Neural cell (in vitro differentiated cells): ENCODE measurements around the gene TMEM94. TPM values are rescaled to one million over a fixed set of nuclear protein-coding genes. Genes with fewer than 3 reads are reported as not detected.

ENCODE experiments used
- H2AFZ ChIP-seq: fragments of 200-600, 300-800 bp; sonication (generic), shearing (Covaris generic); 2 replicates; pipeline ENCODE4 v1.6.0; 2014; ENCODE audit warnings: low read depth, mild to moderate bottlenecking, antibody characterized with exemption, low read length, moderate library complexity
- H3F3A ChIP-seq: fragments of 200-600 bp; shearing (Covaris generic); 2 replicates; pipeline ENCODE4 v1.6.1; 2016; ENCODE audit warnings: mild to moderate bottlenecking, moderate library complexity, mixed read lengths, antibody characterized with exemption, low read length; ENCODE audit not compliant: insufficient read depth, poor library complexity, severe bottlenecking
- H3K27ac ChIP-seq: fragments of 200-600, 300-800 bp; sonication (generic), shearing (Covaris generic); 2 replicates; pipeline ENCODE4 v1.5.1; 2014; ENCODE audit warnings: mild to moderate bottlenecking, low read length, moderate library complexity
- H3K27me3 ChIP-seq: fragments of 300-800, 200-600 bp; sonication (generic), shearing (Covaris generic); 2 replicates; pipeline ENCODE4 v1.6.0; 2014; ENCODE audit warnings: mild to moderate bottlenecking, low read depth, low read length, moderate library complexity; ENCODE audit not compliant: insufficient read depth
- H3K36me3 ChIP-seq: fragments of 300-800, 200-600 bp; sonication (generic), shearing (Covaris generic); 2 replicates; pipeline ENCODE4 v1.5.1; 2014; ENCODE audit warnings: mild to moderate bottlenecking, antibody characterized with exemption, low read length, moderate library complexity; ENCODE audit not compliant: insufficient read depth
- H3K4me2 ChIP-seq: fragments of 300-800, 200-600 bp; sonication (generic), shearing (Covaris generic); 2 replicates; pipeline ENCODE4 v1.6.0; 2014; ENCODE audit warnings: mild to moderate bottlenecking, low read length
- H3K4me3 ChIP-seq: fragments of 300-800, 200-600 bp; sonication (generic), shearing (Covaris generic); 2 replicates; pipeline ENCODE4 v1.5.1; 2014; ENCODE audit warnings: mild to moderate bottlenecking, low read length, moderate library complexity
- H3K79me2 ChIP-seq: fragments of 200-600 bp; shearing (Covaris generic); replicated peaks from 2 replicates; pipeline ENCODE4 v1.6.0; 2014; ENCODE audit warnings: mild to moderate bottlenecking, low read length, moderate library complexity; ENCODE audit not compliant: insufficient read depth
- H3K9ac ChIP-seq: fragments of 300-800, 200-600 bp; sonication (generic), shearing (Covaris generic); 2 replicates; pipeline ENCODE4 v1.6.1; 2016; ENCODE audit warnings: mild to moderate bottlenecking, low read length, mixed read lengths
- H3K9me2 ChIP-seq: fragments of 200-600 bp; shearing (Covaris generic); 2 replicates; pipeline ENCODE4 v1.6.1; 2016; ENCODE audit warnings: mild to moderate bottlenecking, low read length, mixed read lengths; ENCODE audit not compliant: insufficient read depth
- H3K9me3 ChIP-seq: fragments of 200-600, 300-800 bp; sonication (generic), shearing (Covaris generic); 2 replicates; pipeline ENCODE4 v1.6.1; 2016; ENCODE audit warnings: mild to moderate bottlenecking, mixed run types, low read length, moderate library complexity, mixed read lengths
- H4K20me1 ChIP-seq: fragments of 200-600 bp; shearing (Covaris generic); 2 replicates; pipeline ENCODE4 v1.6.1; 2016; ENCODE audit warnings: mild to moderate bottlenecking, mixed run types; ENCODE audit not compliant: insufficient read depth
- CTCF ChIP-seq: fragments of 450-650 bp; IDR thresholded peaks from 2 replicates; pipeline ENCODE4 v1.5.1; 2014; ENCODE audit warnings: antibody characterized with exemption, mild to moderate bottlenecking, moderate library complexity; ENCODE audit not compliant: poor library complexity, severe bottlenecking
- EP300 ChIP-seq: fragments of 450-650 bp; conservative IDR thresholded peaks from 2 replicates; pipeline ENCODE4 v1.6.1; 2014; ENCODE audit warnings: antibody characterized with exemption, mild to moderate bottlenecking, moderate library complexity; ENCODE audit not compliant: poor library complexity, severe bottlenecking
- EZH2 ChIP-seq: fragments of 200-600, 300-800 bp; shearing (Covaris generic), sonication (generic); IDR thresholded peaks from 2 replicates; pipeline ENCODE4 v1.6.1; 2014; ENCODE audit warnings: antibody characterized with exemption, low read length, borderline replicate concordance, mild to moderate bottlenecking; ENCODE audit not compliant: insufficient read depth, poor library complexity, severe bottlenecking
- MXI1 ChIP-seq: fragments of 450-650 bp; conservative IDR thresholded peaks from 2 replicates; pipeline ENCODE4 v1.6.1; 2014; ENCODE audit warnings: antibody characterized with exemption, mild to moderate bottlenecking; ENCODE audit not compliant: poor library complexity, severe bottlenecking
- POLR2AphosphoS5 ChIP-seq: IDR thresholded peaks from 2 replicates; pipeline ENCODE4 v1.6.1; 2012
- RAD21 ChIP-seq: fragments of 450-650 bp; conservative IDR thresholded peaks from 2 replicates; pipeline ENCODE4 v1.6.1; 2014; ENCODE audit warnings: antibody characterized with exemption, mild to moderate bottlenecking, moderate library complexity
- REST ChIP-seq: IDR thresholded peaks from 2 replicates; pipeline ENCODE4 v1.6.1; 2012; ENCODE audit warnings: borderline replicate concordance
- SMC3 ChIP-seq: fragments of 450-650 bp; conservative IDR thresholded peaks from 2 replicates; pipeline ENCODE4 v1.6.1; 2014; ENCODE audit warnings: antibody characterized with exemption, mild to moderate bottlenecking, moderate library complexity; ENCODE audit not compliant: poor library complexity
- TAF1 ChIP-seq: IDR thresholded peaks from 2 replicates; pipeline ENCODE4 v1.6.1; 2012; ENCODE audit warnings: low read depth
- polyA plus RNA-seq: library from polyadenylated mRNA; depleted of rRNA; stranded (reverse); fragments of >200 nt; gene quantifications from 2 replicates; pipeline ENCODE4 v1.2.3, GENCODE V29; 2014

TMEM94 gene
- polyA plus RNA-seq, 1 donor from 2014 or later = 37.0 TPM

GRCh38 chr17:75509528-75510258 is 53.3 kb downstream of the TMEM94 start:
- Histone ChIP-seq H3K4me3 (no peak overlapping the region), H3K27me3 (no peaks in the 10 kb centered on the region), H3K4me2 (no peak overlapping the region), H3K9me2 (no peaks in the 10 kb centered on the region), H4K20me1 (no peaks in the 10 kb centered on the region), H3K27ac (no peak overlapping the region), H3K79me2 (peaks cover 11% of the 10 kb centered on the region), H3K9me3 (no peaks in the 10 kb centered on the region), H3F3A (no peaks in the 10 kb centered on the region), H3K36me3 (no peaks in the 10 kb centered on the region), H2AFZ (no peak overlapping the region), H3K9ac (no peak overlapping the region)
- TF ChIP-seq TAF1 = no peak
- TF ChIP-seq EZH2 = no peak
- TF ChIP-seq EP300 = no peak
- no peak for TF ChIP-seq RAD21
- TF ChIP-seq CTCF = no peak
- TF ChIP-seq POLR2AphosphoS5 = no peak
- no peak for TF ChIP-seq MXI1
- TF ChIP-seq REST = no peak
- no peak for TF ChIP-seq SMC3

GRCh38 chr17:75511270-75511609 is 54.8 kb downstream of the TMEM94 start:
- Histone ChIP-seq H3F3A (no peaks in the 10 kb centered on the region), H3K9ac (no peak overlapping the region), H2AFZ (no peak overlapping the region), H3K79me2 (peaks cover 17% of the 10 kb centered on the region), H3K27me3 (no peaks in the 10 kb centered on the region), H3K27ac (no peak overlapping the region), H3K4me3 (no peak overlapping the region), H3K36me3 (no peaks in the 10 kb centered on the region), H3K9me2 (no peaks in the 10 kb centered on the region), H4K20me1 (no peaks in the 10 kb centered on the region), H3K9me3 (no peaks in the 10 kb centered on the region), H3K4me2 (no peak overlapping the region)
- TF ChIP-seq POLR2AphosphoS5 = no peak
- TF ChIP-seq EP300 = no peak
